PC-3 (cell line): Measurements from ENCODE around the gene AFG3L2.

Experiments used
- EZH2 ChIP-seq: fragments of 300-600 bp; sonication (generic); IDR thresholded peaks from one replicate; pipeline ENCODE4 v1.6.1; 2017; ENCODE audit warnings: antibody characterized with exemption, mild to moderate bottlenecking, low read length; ENCODE audit not compliant: unreplicated experiment
- TF ChIP-seq, protein P1 (sequence below): fragments of 300-600 bp; sonication (generic); conservative IDR thresholded peaks from 2 replicates; pipeline ENCODE4 v1.5.1; 2017; ENCODE audit warnings: antibody characterized with exemption, low read depth, mild to moderate bottlenecking, low read length

DNA sequence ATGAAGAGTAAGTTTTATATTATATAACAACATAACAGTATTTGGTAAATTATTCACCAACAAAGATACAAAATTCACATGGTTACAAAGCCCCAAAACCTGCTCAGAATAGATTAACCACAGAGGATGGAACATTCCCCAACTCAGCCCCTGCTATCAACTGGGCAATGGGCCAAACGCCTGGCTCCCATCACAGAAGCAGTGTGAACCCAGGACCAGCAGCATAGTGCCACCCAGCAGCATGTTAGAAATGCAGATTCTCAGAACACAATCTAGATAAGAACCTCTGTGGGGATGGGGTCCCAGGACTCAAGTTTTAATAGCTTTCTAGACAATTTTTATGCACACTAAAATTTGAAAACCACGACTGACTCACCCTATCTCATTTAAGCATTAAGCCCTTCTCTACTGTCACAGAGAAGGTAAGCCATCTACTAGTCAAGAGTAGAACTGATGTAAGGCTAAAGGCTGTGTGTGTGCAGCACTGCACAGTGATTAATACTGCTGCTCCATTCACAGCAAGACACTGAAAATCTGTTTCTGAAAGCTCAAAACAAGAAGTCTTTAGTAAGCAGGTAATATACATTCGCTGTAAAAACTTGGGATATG lies 15.2 kb downstream of the AFG3L2 start:
- TF ChIP-seq, protein P1, sequence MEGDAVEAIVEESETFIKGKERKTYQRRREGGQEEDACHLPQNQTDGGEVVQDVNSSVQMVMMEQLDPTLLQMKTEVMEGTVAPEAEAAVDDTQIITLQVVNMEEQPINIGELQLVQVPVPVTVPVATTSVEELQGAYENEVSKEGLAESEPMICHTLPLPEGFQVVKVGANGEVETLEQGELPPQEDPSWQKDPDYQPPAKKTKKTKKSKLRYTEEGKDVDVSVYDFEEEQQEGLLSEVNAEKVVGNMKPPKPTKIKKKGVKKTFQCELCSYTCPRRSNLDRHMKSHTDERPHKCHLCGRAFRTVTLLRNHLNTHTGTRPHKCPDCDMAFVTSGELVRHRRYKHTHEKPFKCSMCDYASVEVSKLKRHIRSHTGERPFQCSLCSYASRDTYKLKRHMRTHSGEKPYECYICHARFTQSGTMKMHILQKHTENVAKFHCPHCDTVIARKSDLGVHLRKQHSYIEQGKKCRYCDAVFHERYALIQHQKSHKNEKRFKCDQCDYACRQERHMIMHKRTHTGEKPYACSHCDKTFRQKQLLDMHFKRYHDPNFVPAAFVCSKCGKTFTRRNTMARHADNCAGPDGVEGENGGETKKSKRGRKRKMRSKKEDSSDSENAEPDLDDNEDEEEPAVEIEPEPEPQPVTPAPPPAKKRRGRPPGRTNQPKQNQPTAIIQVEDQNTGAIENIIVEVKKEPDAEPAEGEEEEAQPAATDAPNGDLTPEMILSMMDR: no peak
- TF ChIP-seq EZH2: no peak
